Ramos (cell line): ENCODE data around the gene CDHR2.
"Not testable (repeated sequence)": the region's sequence is repeated elsewhere in the genome, so short reads cannot be mapped to it uniquely, and the experiment has no call there.

ENCODE experiments used
- in situ Hi-C: fragments of 300-500 bp; cut with MboI; formaldehyde crosslinking; loops from one replicate; pipeline ENCODE4 v1.14.3; 2022; ENCODE audit warnings: low sequenced_read_pairs; ENCODE audit not compliant: unreplicated experiment

CDHR2 gene

DNA sequence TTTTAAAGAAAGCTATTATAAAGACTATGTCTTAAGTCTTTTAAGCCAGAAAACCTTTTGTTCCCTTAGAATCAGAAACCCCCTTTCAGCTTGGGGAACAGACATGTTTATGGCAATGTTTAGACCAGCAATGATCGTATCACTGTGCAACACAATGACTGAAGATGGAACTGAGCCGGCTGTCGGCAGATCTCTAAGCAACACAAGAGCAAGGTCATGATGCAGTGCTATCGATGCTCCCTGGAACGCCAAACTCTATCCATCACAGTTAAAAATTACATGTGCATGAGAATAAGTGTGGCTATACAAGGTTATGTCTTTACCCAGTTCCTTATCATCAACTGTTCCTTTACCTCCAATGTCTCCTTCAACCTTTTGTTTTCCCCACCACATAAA lies 10.2 kb upstream of the CDHR2 start:
- in situ Hi-C loops: loop anchor here (25.0 kb wide), 1 partner anchor 948 kb away; the partner anchor contains the start of gene PDLIM7

DNA sequence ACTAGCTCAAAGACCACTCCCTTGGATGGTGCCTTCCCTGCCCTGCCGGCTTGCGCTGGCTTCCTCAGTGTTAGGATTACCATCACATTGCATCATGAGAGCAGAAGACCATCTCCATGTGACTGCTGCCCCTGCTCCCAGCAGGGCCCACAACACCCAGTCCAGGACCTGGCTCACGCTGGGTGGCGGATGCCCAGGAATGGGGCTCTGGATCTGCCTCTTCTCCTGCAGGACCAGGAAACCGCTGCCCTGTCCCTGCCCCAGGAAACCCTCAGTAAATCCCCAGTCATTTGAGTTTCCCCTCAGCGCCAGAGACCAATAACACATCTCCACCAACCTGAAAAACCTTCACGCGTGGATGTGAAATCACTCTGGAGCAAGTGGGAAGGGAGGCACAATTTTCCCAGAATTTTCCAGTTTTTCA lies 8.7 kb upstream of the CDHR2 start:
- in situ Hi-C loops: loop anchor here (25.0 kb wide), 1 partner anchor 947 kb away; the partner anchor contains the start of gene PDLIM7

DNA sequence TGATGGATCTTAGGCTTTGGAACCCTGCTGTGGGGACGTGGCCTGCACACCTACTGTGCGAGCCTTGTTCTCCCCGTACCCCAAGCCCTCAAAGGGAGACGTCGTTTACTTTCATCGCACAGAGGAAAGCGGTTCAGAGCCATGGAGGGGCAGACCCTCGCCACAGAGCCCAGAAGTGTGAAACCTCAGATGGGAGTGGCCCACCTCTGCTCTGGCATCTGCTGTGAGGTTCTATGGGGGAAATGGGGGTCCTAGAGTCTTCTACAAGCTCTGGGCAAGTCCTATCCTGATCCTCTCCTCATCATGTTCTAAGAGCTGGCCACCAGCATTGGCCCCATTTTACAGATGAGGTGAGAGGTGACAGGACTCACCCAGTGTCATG lies 8.2 kb upstream of the CDHR2 start:
- in situ Hi-C loops: loop anchor here (25.0 kb wide), 1 partner anchor 946 kb away; the partner anchor contains the start of gene PDLIM7

- in situ Hi-C loops: loop anchor here (25.0 kb wide), 1 partner anchor 946 kb away; the partner anchor contains the start of gene PDLIM7
Measured at GRCh38 chr5:176541338-176542134, 7.6 kb upstream of the CDHR2 start.

DNA sequence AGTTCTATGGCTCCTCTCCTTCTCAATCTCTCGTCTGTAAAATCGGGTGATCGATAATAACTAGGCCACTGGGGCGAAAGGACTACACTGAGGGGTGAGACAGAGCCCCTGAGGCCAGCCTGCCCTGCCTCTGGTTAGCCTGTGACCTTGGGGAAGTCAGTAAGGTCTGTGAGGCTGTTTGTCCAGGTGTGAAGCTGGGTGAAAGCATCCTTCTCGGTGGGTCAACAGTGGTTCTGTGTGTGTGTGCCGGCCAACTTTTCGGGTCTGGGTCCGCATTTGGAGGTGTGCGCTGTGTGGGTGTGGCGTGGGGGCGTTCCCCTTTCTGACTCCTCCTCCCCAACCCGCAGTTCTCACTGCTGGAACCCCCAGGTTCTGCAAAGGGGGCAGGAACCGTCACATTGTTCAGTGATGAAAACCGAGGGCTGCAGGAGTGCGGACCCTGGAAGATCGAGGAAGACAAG lies 7.0 kb upstream of the CDHR2 start:
- in situ Hi-C loops: loop anchor here (25.0 kb wide), 1 partner anchor 945 kb away; the partner anchor contains the start of gene PDLIM7

- in situ Hi-C loops: loop anchor here (25.0 kb wide), 1 partner anchor 944 kb away; the partner anchor contains the start of gene PDLIM7
Measured at GRCh38 chr5:176542596-176543427, 6.3 kb upstream of the CDHR2 start.

DNA sequence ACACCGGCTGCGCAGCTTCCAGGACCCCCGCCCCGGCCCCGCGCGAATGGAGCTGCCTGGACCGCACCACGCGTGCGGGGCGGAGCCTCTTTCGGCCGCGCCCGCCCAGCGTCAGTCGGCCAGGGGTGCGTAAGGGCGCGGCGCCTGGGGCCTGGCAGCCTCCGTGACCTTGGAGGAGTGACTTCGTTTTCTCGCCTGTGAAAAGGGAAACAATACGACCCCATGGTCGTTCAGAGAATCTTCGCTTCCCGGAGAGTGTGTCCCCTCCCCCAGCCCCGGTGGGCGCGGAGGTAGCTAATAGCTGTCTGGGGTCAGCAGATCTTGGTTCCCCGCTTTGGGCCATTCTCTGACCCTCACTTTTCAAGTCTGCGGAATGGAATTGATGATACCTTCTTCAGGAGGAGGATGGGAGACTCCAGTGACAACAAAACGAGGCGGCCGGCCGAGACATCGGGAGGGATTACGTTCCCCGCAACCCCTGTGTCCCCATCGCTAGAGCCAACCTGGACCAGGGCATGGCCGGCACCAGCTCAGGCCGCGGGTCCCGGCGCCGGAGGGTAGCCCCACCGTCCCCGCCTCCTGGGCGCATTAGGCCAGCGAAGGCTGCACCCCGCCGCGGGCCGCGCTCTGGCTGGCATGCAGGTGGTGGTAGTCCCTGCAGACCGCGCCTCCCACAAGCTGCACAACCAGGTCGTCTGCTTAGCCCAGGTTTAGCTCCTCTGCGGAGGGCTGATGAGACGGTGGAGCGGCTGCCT lies 5.5 kb upstream of the CDHR2 start:
- in situ Hi-C loops: loop anchor here (25.0 kb wide), 1 partner anchor 944 kb away; the partner anchor contains the start of gene PDLIM7

DNA sequence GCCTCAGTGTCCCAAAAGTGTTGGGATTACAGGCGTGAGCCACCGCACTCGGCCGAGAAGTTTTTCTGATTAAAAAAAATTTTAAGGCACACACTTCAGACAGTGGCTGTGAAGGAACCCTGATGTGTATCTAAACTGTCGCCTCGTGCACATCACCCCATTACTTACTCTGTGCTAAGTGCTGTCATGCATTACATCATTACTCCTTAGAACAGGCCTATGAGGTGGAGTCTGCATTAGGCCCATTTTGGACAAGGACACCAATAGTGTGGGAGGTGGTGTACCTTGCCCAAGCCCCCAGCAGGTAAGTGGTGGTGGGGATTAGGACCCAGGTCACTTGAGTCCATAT lies 3.8 kb upstream of the CDHR2 start:
- in situ Hi-C loops: loop anchor here (25.0 kb wide), 1 partner anchor 942 kb away; the partner anchor contains the start of gene PDLIM7

DNA sequence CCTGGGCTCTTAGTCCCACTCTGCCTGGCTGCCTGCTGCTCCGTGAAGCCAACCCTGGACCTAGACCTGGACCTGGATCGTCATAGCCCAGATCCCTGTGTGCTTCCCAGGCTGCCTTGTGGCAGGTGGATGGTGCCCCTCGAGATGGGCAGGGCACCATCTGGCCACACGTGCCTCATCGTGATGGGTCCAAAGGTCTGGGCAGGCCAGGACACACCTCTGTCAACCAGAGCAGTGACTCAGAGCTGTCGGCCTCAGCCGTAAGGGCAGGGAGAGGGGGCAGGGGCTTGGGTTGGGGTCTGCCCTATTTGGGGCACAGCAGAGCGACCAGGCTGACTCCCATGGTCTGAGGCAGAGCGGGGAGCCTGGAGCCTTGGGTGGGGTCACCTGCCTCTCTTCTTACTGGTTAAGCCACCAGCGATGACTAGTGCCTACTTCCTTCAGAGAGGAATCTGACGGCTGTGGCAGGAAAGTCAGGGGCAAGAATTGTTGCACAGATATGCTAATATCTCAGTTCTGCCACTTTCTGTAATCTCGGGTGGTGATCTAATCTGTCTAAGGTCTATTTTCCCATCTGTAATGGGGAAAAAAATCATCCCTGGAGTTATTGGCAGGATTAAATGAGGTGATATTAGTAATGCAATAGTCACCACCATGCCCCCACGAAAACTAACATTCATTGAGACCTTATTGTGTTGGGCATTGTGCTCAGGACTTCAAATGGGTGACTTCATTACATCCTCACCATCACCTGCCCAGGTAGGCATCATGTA lies 3.2 kb upstream of the CDHR2 start:
- in situ Hi-C loops: loop anchor here (25.0 kb wide), 1 partner anchor 941 kb away; the partner anchor contains the start of gene PDLIM7

GRCh38 chr5:176547802-176548201 lies 1.3 kb upstream of the CDHR2 start:
- in situ Hi-C loops: loop anchor here (25.0 kb wide), 1 partner anchor 939 kb away; the partner anchor contains the start of gene PDLIM7

DNA sequence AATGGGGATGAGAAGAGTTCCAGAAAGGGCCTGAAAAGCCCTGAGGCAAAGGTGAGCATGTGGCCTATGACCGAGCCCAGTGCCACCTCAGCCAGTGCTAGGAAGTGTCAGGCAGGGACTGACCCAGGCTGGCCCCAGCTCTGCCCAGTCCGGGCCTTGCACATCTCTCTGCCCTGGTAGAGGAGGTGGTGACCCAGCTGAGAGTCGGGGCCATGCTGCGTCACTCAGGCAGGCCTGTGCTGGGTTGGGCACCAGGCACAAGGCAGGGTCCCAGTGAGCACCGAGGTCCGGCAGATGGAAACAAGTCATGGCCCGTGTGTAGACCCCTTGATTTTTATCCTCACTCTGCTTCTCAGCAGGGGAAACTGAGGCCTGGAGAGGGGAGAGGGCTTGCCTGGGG lies 729 bp downstream of the CDHR2 start:
- in situ Hi-C loops: loop anchor here (25.0 kb wide), 1 partner anchor 937 kb away; the partner anchor contains the start of gene PDLIM7

- in situ Hi-C loops: no loop called here
Measured at GRCh38 chr5:176550275-176550831, 1.2 kb downstream of the CDHR2 start.

- in situ Hi-C loops: not testable (repeated sequence)
Measured at GRCh38 chr5:176550937-176551336, 1.8 kb downstream of the CDHR2 start.

- in situ Hi-C loops: no loop called here
Measured at GRCh38 chr5:176552332-176552869, 3.3 kb downstream of the CDHR2 start.

- in situ Hi-C loops: no loop called here
Measured at GRCh38 chr5:176553260-176554085, 4.3 kb downstream of the CDHR2 start.

GRCh38 chr5:176557846-176558245 lies 8.7 kb downstream of the CDHR2 start:
- in situ Hi-C loops: no loop called here

GRCh38 chr5:176559683-176560082 lies 10.5 kb downstream of the CDHR2 start:
- in situ Hi-C loops: no loop called here

DNA sequence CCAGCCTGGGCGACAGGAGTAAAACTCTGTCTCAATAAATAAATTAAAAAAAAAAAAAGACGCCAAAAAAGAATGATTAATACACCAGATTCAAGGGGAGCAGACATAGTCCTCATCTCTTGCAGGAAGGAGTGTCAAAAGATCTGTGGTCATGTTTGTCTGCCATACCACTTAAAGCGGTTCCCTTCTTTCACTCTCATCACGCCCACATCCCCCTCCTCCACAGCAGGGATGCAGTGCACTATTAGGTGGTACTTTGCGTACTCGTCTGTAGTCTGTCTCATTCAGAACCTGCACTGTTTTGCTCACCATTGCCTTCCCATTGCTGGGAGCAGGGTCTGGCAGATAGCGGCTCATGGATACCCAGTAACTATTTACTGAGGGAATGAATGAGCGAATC lies 11.2 kb downstream of the CDHR2 start:
- in situ Hi-C loops: no loop called here
